ENCODE data around the gene ZFYVE26.
A peak's percentile ranks its signal among the peaks of the same experiment; 100 is the strongest.
"Not testable (repeated sequence)": the region's sequence is repeated elsewhere in the genome, so short reads cannot be mapped to it uniquely, and the experiment has no call there.

ZFYVE26 gene

GRCh38 chr14:67749341-67750084 is 66.9 kb downstream of the ZFYVE26 start:
- no peak for DNase-seq

- no peak for DNase-seq
These were observed 68.1 kb downstream of the ZFYVE26 start for GRCh38 chr14:67748312-67748711.

- DNase-seq, result no peak
These were observed 69.5 kb downstream of the ZFYVE26 start for GRCh38 chr14:67746927-67747326.

GRCh38 chr14:67744046-67744445 is 72.3 kb downstream of the ZFYVE26 start:
- no peak for DNase-seq

- peak; percentile 14 for DNase-seq
These were observed 77.5 kb downstream of the ZFYVE26 start for GRCh38 chr14:67738740-67739504.

- DNase-seq, result no peak
These were observed 79.6 kb downstream of the ZFYVE26 start for GRCh38 chr14:67736771-67737170.

GRCh38 chr14:67735336-67736147 is 80.8 kb downstream of the ZFYVE26 start:
- no peak for DNase-seq

GRCh38 chr14:67734675-67735074 is 81.7 kb downstream of the ZFYVE26 start:
- no peak for DNase-seq

- no peak for DNase-seq
These were observed 82.8 kb downstream of the ZFYVE26 start for GRCh38 chr14:67733616-67734015.

GRCh38 chr14:67729072-67729885 is 87.1 kb downstream of the ZFYVE26 start:
- no peak for DNase-seq

GRCh38 chr14:67728258-67728657 is 88.1 kb downstream of the ZFYVE26 start:
- no peak for DNase-seq

GRCh38 chr14:67727361-67727760 is 89.0 kb downstream of the ZFYVE26 start:
- no peak for DNase-seq

GRCh38 chr14:67725171-67725570 is 91.2 kb downstream of the ZFYVE26 start:
- no peak for DNase-seq

- no peak for DNase-seq
These were observed 94.1 kb downstream of the ZFYVE26 start for GRCh38 chr14:67722293-67722692.

- no peak for DNase-seq
These were observed 94.5 kb downstream of the ZFYVE26 start for GRCh38 chr14:67721875-67722274.

- DNase-seq, result no peak
These were observed 96.5 kb downstream of the ZFYVE26 start for GRCh38 chr14:67719866-67720265.

GRCh38 chr14:67719385-67719784 is 97.0 kb downstream of the ZFYVE26 start:
- DNase-seq, result not testable (repeated sequence)

- DNase-seq, result no peak
These were observed 98.1 kb downstream of the ZFYVE26 start for GRCh38 chr14:67718265-67718664.

- DNase-seq, result no peak
These were observed 99.3 kb downstream of the ZFYVE26 start for GRCh38 chr14:67717048-67717447.

- DNase-seq, result no peak
These were observed 106.2 kb downstream of the ZFYVE26 start for GRCh38 chr14:67710209-67710608.

- DNase-seq, result not testable (repeated sequence)
These were observed 106.6 kb downstream of the ZFYVE26 start for GRCh38 chr14:67709796-67710195.

GRCh38 chr14:67709346-67709745 is 107.0 kb downstream of the ZFYVE26 start:
- DNase-seq, result not testable (repeated sequence)
